B cell (primary cell): ENCODE results near the gene UHMK1. TPM values are rescaled to one million over a fixed set of nuclear protein-coding genes. Genes with fewer than 3 reads are reported as not detected.

Source experiments
- ATAC-seq: fragments of 200-7000 bp; cut with Tn5 transposase; one replicate; pipeline ENCODE4 v1.10.0; 2021; ENCODE audit warnings: low read depth, mild to moderate bottlenecking, moderate number of reproducible peaks, moderate library complexity
- CTCF ChIA-PET: fragments of 350-600 bp; sonication (Branson Sonifier 250); formaldehyde crosslinking; loops from one replicate; lab custom pipeline; 2021; ENCODE audit warnings: antibody characterized with exemption, inconsistent platforms; lab: Charles Lee
- POLR2A ChIA-PET: fragments of 350-600 bp; sonication (Branson Sonifier 250); formaldehyde crosslinking; loops from one replicate; lab custom pipeline; 2021; ENCODE audit warnings: antibody characterized with exemption; lab: Charles Lee
- DNase-seq: peaks from one replicate; pipeline ENCODE4 v3.0.0; 2013
- H2AFZ ChIP-seq: 2 replicates; pipeline ENCODE4 v1.6.1; 2012; ENCODE audit warnings: mild to moderate bottlenecking, low read depth, low read length; ENCODE audit not compliant: insufficient read depth, poor library complexity, severe bottlenecking
- H3K27ac ChIP-seq, 2 donors: 1 replicate in 1 of 2; 2 replicates in 1 of 2; pipeline ENCODE4 v1.5.1; 2012 to 2013; ENCODE audit warnings: low read length in 2 of 2, mild to moderate bottlenecking in 2 of 2, moderate library complexity in 1 of 2
- H3K27me3 ChIP-seq, 4 experiments: fragments of 200-600 bp in 1 of 4; sonication (generic) in 1 of 4; replicated peaks in 1 of 4; 1 replicate in 2 of 4; 2 replicates in 2 of 4; pipeline versions ENCODE4 v1.6.1 to v1.7.0; 2013 to 2016; ENCODE audit warnings: low read length in 3 of 4, mild to moderate bottlenecking in 2 of 4, mixed read lengths in 1 of 4, moderate library complexity in 1 of 4; ENCODE audit not compliant: insufficient read depth in 4 of 4, control insufficient read depth in 3 of 4; ENCODE audit errors: control extremely low read depth in 1 of 4
- H3K36me3 ChIP-seq, 2 experiments: replicated peaks in 1 of 2; 1 replicate in 1 of 2; 2 replicates in 1 of 2; pipeline versions ENCODE4 v1.6.1 to v1.7.1; 2013; ENCODE audit warnings: low read length in 1 of 2; ENCODE audit not compliant: insufficient read depth in 2 of 2, control insufficient read depth in 1 of 2; ENCODE audit errors: control extremely low read depth in 1 of 2, extremely low read depth in 1 of 2
- H3K4me1 ChIP-seq, 2 donors: fragments of 200-600 bp in 1 of 2; sonication (generic) in 1 of 2; 1 replicate in 1 of 2; 2 replicates in 1 of 2; pipeline versions ENCODE4 v1.5.1 to v1.6.1; 2013 to 2017; ENCODE audit warnings: low read length in 2 of 2; ENCODE audit not compliant: control insufficient read depth in 2 of 2, insufficient read depth in 2 of 2
- H3K4me2 ChIP-seq: replicated peaks from 2 replicates; pipeline ENCODE3; 2012; ENCODE audit warnings: mild to moderate bottlenecking, low read depth, low read length; ENCODE audit not compliant: poor library complexity, severe bottlenecking
- H3K4me3 ChIP-seq, 5 experiments: fragments of 200-600 bp in 1 of 5; sonication (generic) in 1 of 5; 1 replicate in 3 of 5; 2 replicates in 2 of 5; pipeline versions ENCODE4 v1.5.1 to v1.7.0; 2011 to 2016; ENCODE audit warnings: low read length in 4 of 5, mild to moderate bottlenecking in 4 of 5, low read depth in 2 of 5, control low read depth in 1 of 5, moderate library complexity in 1 of 5; ENCODE audit not compliant: insufficient read depth in 1 of 5; ENCODE audit errors: control extremely low read depth in 1 of 5, extremely low read depth in 1 of 5
- H3K79me2 ChIP-seq: fragments of 200-600 bp; sonication (generic); one replicate; pipeline ENCODE4 v1.6.0; 2016; ENCODE audit warnings: low read length; ENCODE audit not compliant: control insufficient read depth, insufficient read depth
- H3K9ac ChIP-seq: fragments of 200-600 bp; sonication (generic); 2 replicates; pipeline ENCODE4 v1.6.1; 2017; ENCODE audit warnings: mild to moderate bottlenecking, low read length, moderate library complexity
- H3K9me3 ChIP-seq, 3 donors: one replicate each; pipeline versions ENCODE4 v1.6.1 to v1.7.1; 2013; ENCODE audit warnings: low read length in 2 of 3; ENCODE audit not compliant: control insufficient read depth in 2 of 3, insufficient read depth in 1 of 3; ENCODE audit errors: control extremely low read depth in 1 of 3
- H4K20me1 ChIP-seq: 2 replicates; pipeline ENCODE4 v1.6.0; 2012; ENCODE audit warnings: mild to moderate bottlenecking, low read length; ENCODE audit not compliant: insufficient read depth, control insufficient read depth, poor library complexity, severe bottlenecking
- H3K27ac Mint-ChIP-seq: one replicate; pipeline ENCODE4 v1.8.0; 2021; ENCODE audit warnings: mixed read lengths
- H3K27me3 Mint-ChIP-seq: one replicate; pipeline ENCODE4 v1.8.0; 2021; ENCODE audit warnings: mixed read lengths
- H3K4me1 Mint-ChIP-seq: one replicate; pipeline ENCODE4 v1.8.0; 2021; ENCODE audit warnings: mixed read lengths
- H3K4me3 Mint-ChIP-seq: one replicate; pipeline ENCODE4 v1.8.0; 2021; ENCODE audit warnings: mixed read lengths
- H3K9me3 Mint-ChIP-seq: one replicate; pipeline ENCODE4 v1.8.0; 2022; ENCODE audit warnings: mixed read lengths; ENCODE audit not compliant: insufficient read depth
- CTCF ChIP-seq: fragments of 200-600 bp; IDR thresholded peaks from one replicate; pipeline ENCODE4 v1.8.0; 2022; ENCODE audit warnings: antibody characterized with exemption, mild to moderate bottlenecking
- EZH2 ChIP-seq: IDR thresholded peaks from 2 replicates; pipeline ENCODE4 v1.6.1; 2012; ENCODE audit warnings: borderline replicate concordance, low read depth, mild to moderate bottlenecking, moderate library complexity, low read length; ENCODE audit not compliant: insufficient read depth, poor library complexity, severe bottlenecking
- WGBS: methylation state at CpG from one replicate; pipeline ENCODE4 v1.1.5; 2013; ENCODE audit warnings: missing lambda C conversion rate; ENCODE audit not compliant: insufficient coverage; 5-methylcytosine and 5-hydroxymethylcytosine counted together
- intact Hi-C: fragments of 100-400 bp; cut with micrococcal nuclease; formaldehyde crosslinking; loops from one replicate; pipeline ENCODE4 v1.10.0; 2022
- polyA plus RNA-seq: library from polyadenylated mRNA; depleted of rRNA; stranded (reverse); fragments of >200 nt; gene quantifications from 2 replicates; pipeline ENCODE4 v1.2.3, GENCODE V29; 2012
- total RNA-seq, 2 donors: library from RNA; stranded (reverse); fragments of 120-200 nt in 1 of 2; gene quantifications; 1 replicate in 1 of 2; 2 replicates in 1 of 2; pipeline versions ENCODE4 v1.2.3 to v1.2.4, GENCODE V29; 2013 to 2022

The UHMK1 gene
- total and polyA plus RNA-seq, 2 donors (not counting 1 experiment from before 2014, with no cell fraction given): 8.4 to 69.2 TPM

GRCh38 chr1:162550925-162551324 lies 53.3 kb downstream of the UHMK1 start:
- Histone ChIP-seq H3K4me2 (no peak overlapping the region), H3K4me3 (no peak overlapping the region), H3K9me3 (no peaks in the 10 kb centered on the region), H3K4me1 (no peaks in the 10 kb centered on the region), H3K27ac (no peak overlapping the region), H2AFZ (no peak overlapping the region), H3K36me3 (no peaks in the 10 kb centered on the region), H3K27me3 (no peaks in the 10 kb centered on the region), H3K79me2 (no peaks in the 10 kb centered on the region), H4K20me1 (no peaks in the 10 kb centered on the region), H3K9ac (no peak overlapping the region)
- intact Hi-C loops: no loop called here
- ATAC-seq: no peak
- CTCF ChIA-PET: no interaction called here
- Mint-ChIP-seq H3K27me3 (no peaks in the 10 kb centered on the region), H3K9me3 (no peaks in the 10 kb centered on the region), H3K4me1 (no peaks in the 10 kb centered on the region), H3K27ac (no peak overlapping the region), H3K4me3 (no peak overlapping the region)
- TF ChIP-seq CTCF: no peak
- TF ChIP-seq EZH2: no peak
- no peak for DNase-seq
- no CpG with 5 or more reads among the region's 1 CpG for WGBS
- POLR2A ChIA-PET: no interaction called here

GRCh38 chr1:162551969-162552683 lies 54.5 kb downstream of the UHMK1 start:
- no peak overlapping the region for H3K4me2 ChIP-seq
- WGBS: 100% methylated on average over 4 of the region's 7 CpGs
- no peaks in the 10 kb centered on the region for H3K9me3 Mint-ChIP-seq

More at GRCh38 chr1:162551969-162552683, 54.5 kb downstream of the UHMK1 start:
- POLR2A ChIA-PET: no interaction called here
- no peaks in the 10 kb centered on the region for H3K9me3 ChIP-seq
- no peak for TF ChIP-seq CTCF
- TF ChIP-seq EZH2: no peak
- H3K27ac ChIP-seq: no peak overlapping the region
- H3K9ac ChIP-seq: no peak overlapping the region
- DNase-seq (no peak), ATAC-seq (no peak)
- no peak overlapping the region for H3K4me3 ChIP-seq
- H4K20me1 ChIP-seq: no peaks in the 10 kb centered on the region
- H3K4me1 ChIP-seq: no peaks in the 10 kb centered on the region
- intact Hi-C loops: no loop called here
- Mint-ChIP-seq H3K27ac (no peak overlapping the region), H3K4me1 (no peaks in the 10 kb centered on the region), H3K27me3 (no peaks in the 10 kb centered on the region), H3K4me3 (no peak overlapping the region)
- H3K27me3 ChIP-seq: peaks cover 0 to 3% (median 0%) of the 10 kb centered on the region in 4 experiments
- no peaks in the 10 kb centered on the region for H3K79me2 ChIP-seq
- no peak overlapping the region for H2AFZ ChIP-seq
- H3K36me3 ChIP-seq: no peaks in the 10 kb centered on the region
- CTCF ChIA-PET: no interaction called here
